ENCODE results near the gene FRS3. TPM values are rescaled to one million over a fixed set of nuclear protein-coding genes. Genes with fewer than 3 reads are reported as not detected.

The FRS3 gene
- total RNA-seq, 1 donor from 2014 or later = 3.3 TPM

DNA sequence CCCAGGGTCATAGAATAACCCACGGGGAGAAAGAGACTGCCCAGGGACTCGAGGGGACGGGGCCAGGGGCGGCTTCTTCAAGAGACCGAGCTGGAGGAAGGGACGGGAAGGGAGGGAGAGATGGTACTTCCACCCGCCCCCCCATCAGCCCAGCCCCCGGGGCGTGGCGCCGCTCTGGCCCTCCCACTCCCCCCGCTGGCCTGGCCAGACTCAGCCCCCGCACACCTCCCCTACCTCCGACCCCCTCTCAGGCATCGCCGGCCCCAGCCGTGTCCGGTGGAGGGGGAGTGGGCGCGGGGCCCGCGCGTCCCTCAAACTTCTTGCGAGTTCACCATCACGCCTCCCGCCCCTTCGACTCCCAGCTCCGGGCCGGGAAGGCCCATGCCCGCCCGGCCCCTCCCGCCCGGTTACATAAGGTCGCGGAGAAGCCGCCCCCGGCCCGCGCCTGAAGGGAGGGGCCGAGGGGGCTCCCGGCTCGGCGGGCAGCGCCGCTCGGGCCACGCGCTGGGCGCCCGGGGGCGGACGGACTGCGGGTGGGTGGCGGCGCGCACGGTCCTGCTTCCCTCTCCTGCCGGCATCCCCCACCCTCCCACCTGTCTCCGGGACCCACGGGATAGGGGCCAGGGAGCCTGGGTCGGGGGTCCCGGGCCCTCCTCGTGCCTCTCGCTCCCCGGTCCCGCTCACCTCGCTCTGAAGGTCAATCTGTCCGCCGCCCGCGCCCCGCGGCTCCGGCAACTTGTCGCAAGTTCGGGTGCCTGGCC lies 44.9 kb downstream of the FRS3 start:
- Mint-ChIP-seq H3K4me1 (ENCODE audit: low read depth) (peaks cover 35% of the 10 kb centered on the region), H3K36me3 (ENCODE audit: low read depth) (no peaks in the 10 kb centered on the region), H3K27me3 (ENCODE audit: low read depth) (no peaks in the 10 kb centered on the region), H3K27ac (ENCODE audit: unreplicated experiment) (peak overlapping the region; percentile 68), H3K4me3 (ENCODE audit: unreplicated experiment) (peak overlapping the region; percentile 68), H3K9me3 (ENCODE audit: low read depth) (no peaks in the 10 kb centered on the region)
- TF ChIP-seq, protein P1, sequence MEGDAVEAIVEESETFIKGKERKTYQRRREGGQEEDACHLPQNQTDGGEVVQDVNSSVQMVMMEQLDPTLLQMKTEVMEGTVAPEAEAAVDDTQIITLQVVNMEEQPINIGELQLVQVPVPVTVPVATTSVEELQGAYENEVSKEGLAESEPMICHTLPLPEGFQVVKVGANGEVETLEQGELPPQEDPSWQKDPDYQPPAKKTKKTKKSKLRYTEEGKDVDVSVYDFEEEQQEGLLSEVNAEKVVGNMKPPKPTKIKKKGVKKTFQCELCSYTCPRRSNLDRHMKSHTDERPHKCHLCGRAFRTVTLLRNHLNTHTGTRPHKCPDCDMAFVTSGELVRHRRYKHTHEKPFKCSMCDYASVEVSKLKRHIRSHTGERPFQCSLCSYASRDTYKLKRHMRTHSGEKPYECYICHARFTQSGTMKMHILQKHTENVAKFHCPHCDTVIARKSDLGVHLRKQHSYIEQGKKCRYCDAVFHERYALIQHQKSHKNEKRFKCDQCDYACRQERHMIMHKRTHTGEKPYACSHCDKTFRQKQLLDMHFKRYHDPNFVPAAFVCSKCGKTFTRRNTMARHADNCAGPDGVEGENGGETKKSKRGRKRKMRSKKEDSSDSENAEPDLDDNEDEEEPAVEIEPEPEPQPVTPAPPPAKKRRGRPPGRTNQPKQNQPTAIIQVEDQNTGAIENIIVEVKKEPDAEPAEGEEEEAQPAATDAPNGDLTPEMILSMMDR (IDR thresholded peaks at IDR 0.05) = no peak
- DNase-seq (ENCODE audit: low spot score) = no peak

DNA sequence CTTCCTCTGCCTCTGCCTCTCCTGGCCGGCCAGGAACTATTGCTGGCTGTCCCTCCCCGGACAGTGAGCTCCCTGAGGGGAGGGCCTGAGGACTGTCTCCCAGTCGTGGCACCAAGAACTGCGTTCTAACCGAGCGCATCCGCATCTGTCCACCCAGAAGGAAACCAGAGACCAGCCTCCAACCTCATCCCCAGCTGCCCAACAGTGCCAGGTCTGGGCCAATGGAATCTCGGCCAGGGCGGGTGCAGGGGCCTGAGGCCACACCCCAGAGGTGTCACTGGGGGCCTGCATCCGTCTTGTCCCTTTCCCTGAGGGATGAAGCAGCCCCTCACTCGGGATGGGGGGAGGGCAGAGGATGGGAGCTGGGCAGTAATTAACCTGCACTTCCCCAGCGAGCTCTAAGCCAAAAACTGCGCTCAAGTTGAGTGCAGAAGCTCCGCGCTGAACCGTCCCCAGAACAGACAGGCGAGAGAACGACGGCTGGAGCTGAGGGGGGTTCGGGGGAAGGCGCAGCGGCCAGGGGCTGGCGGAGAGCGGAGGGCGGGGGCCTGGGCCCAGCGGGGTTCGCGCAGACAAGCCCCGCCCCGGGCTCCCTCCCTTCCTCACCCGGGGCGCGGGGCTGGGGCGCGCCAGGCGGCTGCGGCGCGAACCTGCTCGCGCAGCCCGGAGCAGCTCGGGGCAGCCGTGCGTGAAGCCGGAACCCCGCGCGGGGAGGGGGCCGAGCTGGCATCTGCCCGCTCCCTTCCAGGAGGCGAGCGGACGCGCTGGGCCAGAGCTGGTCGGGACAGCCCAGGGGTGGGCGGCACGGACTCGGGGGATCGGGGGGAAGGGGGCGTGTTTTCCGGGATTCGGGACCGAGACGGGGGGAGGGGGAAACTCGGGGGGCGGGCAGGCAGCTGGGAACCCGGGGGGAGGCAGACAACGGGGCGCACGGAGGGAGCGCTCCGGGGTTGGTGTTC lies 45.7 kb downstream of the FRS3 start:
- Mint-ChIP-seq H3K36me3 (ENCODE audit: low read depth) (no peaks in the 10 kb centered on the region), H3K4me1 (ENCODE audit: low read depth) (peaks cover 32% of the 10 kb centered on the region), H3K9me3 (ENCODE audit: low read depth) (no peaks in the 10 kb centered on the region), H3K27ac (ENCODE audit: unreplicated experiment) (peak overlapping the region; percentile 91), H3K27me3 (ENCODE audit: low read depth) (no peaks in the 10 kb centered on the region), H3K4me3 (ENCODE audit: unreplicated experiment) (peak overlapping the region; percentile 84)
- TF ChIP-seq, protein P1 (IDR thresholded peaks at IDR 0.05) = no peak
- peak; percentile 86 for DNase-seq (ENCODE audit: low spot score)

DNA sequence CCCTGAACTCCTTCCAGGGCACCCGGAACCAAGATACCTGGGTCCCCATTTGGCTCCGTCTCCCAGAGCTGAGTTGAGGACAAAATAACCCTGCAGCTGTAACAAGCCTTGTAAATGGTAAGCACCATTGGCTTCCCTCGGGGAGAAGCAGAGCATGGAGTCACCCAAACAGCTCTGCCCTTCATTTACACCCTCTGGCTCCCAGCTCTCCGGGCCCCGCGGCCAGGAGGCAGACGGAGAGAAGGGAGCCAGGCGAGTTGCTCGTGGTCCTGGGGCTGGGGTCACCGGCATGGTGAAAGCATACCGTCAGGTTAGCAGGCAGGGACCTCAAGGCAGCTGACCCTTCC lies 46.4 kb downstream of the FRS3 start:
- Mint-ChIP-seq H3K4me1 (ENCODE audit: low read depth) (peaks cover 30% of the 10 kb centered on the region), H3K9me3 (ENCODE audit: low read depth) (no peaks in the 10 kb centered on the region), H3K36me3 (ENCODE audit: low read depth) (no peaks in the 10 kb centered on the region), H3K4me3 (ENCODE audit: unreplicated experiment) (peak overlapping the region; percentile 84), H3K27me3 (ENCODE audit: low read depth) (no peaks in the 10 kb centered on the region), H3K27ac (ENCODE audit: unreplicated experiment) (peak overlapping the region; percentile 91)
- DNase-seq (ENCODE audit: low spot score) = peak; percentile 46
- TF ChIP-seq, protein P1 (IDR thresholded peaks at IDR 0.05) = no peak

DNA sequence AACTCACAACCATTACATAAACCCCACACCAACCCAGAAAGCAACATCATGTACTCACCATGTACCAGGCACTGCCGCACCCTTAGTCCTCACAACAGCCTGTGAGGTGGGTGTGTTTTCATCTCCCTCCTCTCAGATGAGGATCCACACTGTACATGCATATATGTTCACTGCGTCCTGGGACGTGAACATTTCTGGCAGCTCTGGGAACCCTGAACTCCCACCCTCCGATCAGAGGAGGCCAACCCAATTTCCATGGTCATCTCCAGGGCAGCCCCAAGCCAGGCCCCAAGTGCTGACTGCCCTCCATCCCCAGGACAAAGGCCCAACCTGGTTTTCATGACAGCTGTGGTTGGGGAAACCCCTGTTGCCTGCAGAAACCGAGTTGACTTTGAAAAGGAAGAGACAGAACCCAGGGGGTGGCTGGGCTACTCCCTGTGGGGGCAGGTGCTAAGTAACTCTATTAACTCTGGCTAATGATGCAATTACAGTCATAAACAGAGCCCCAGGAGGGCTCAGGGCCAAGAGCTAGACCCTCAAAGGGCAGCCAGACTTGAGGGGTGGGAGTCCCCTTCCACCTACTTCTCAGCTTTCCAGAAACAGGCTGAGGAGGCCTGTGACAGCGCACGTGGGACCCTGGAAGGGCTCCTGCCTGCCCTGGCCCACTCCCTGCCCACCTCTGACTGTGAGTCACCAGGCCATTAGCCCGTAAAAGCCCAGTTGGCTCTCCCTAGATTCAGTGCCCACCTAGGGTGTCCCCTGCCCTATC lies 46.9 kb downstream of the FRS3 start:
- no peaks in the 10 kb centered on the region for H3K36me3 Mint-ChIP-seq (ENCODE audit: low read depth)
- no peaks in the 10 kb centered on the region for H3K9me3 Mint-ChIP-seq (ENCODE audit: low read depth)
- H3K4me1 Mint-ChIP-seq (ENCODE audit: low read depth) = peaks cover 30% of the 10 kb centered on the region
- peak; percentile 41 for DNase-seq (ENCODE audit: low spot score)
- no peaks in the 10 kb centered on the region for H3K27me3 Mint-ChIP-seq (ENCODE audit: low read depth)
- H3K4me3 Mint-ChIP-seq (ENCODE audit: unreplicated experiment) = peak overlapping the region; percentile 84
- TF ChIP-seq, protein P1 (IDR thresholded peaks at IDR 0.05) = no peak
- peak overlapping the region; percentile 46 for H3K27ac Mint-ChIP-seq (ENCODE audit: unreplicated experiment)

DNA sequence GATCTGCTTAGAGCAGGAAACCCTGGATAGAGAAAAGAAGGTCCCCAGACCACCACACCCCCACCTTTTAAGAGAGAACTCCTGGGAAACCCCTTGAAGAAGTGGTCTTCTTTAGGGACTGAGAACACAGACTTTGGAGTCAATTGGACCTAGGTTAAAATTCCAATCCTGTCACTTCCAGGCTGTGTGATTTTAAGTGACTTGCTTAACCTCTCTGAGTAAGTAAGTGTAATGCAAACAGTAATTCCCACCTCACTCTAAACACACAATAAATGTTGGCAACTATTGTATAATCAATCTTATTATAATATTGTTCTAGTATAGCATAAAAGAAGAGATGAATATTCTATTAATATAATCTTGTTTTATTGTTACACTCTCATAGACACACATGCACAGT lies 47.6 kb downstream of the FRS3 start:
- no peaks in the 10 kb centered on the region for H3K36me3 Mint-ChIP-seq (ENCODE audit: low read depth)
- peak overlapping the region; percentile 46 for H3K27ac Mint-ChIP-seq (ENCODE audit: unreplicated experiment)
- H3K4me1 Mint-ChIP-seq (ENCODE audit: low read depth) = peaks cover 30% of the 10 kb centered on the region
- no peak overlapping the region for H3K4me3 Mint-ChIP-seq (ENCODE audit: unreplicated experiment)
- no peak for DNase-seq (ENCODE audit: low spot score)
- H3K27me3 Mint-ChIP-seq (ENCODE audit: low read depth) = no peaks in the 10 kb centered on the region
- TF ChIP-seq, protein P1 (IDR thresholded peaks at IDR 0.05) = no peak
- no peaks in the 10 kb centered on the region for H3K9me3 Mint-ChIP-seq (ENCODE audit: low read depth)
